ENCODE data around the gene UBTF.
A peak's percentile ranks its signal among the peaks of the same experiment; 100 is the strongest.

Gene UBTF

GRCh38 chr17:44212507-44213402 lies 6.7 kb downstream of the UBTF start:
- Histone ChIP-seq H2AFZ (no peak overlapping the region), H3K9ac (no peak overlapping the region), H3K9me3 (ENCODE audit: control insufficient read depth, low read length) (no peaks in the 10 kb centered on the region), H3K4me1 (peaks cover 16% of the 10 kb centered on the region), H3K4me2 (ENCODE audit: low read length) (no peak overlapping the region), H3K4me3 (ENCODE audit: low read depth, low read length) (no peak overlapping the region), H3K36me3 (ENCODE audit: control insufficient read depth, insufficient read depth, low read length) (no peaks in the 10 kb centered on the region), H3K79me2 (peaks cover 38% of the 10 kb centered on the region), H3K27me3 (ENCODE audit: control insufficient read depth, insufficient read depth, low read length) (no peaks in the 10 kb centered on the region), H3K27ac (no peak overlapping the region)
- TF ChIP-seq, protein P1, sequence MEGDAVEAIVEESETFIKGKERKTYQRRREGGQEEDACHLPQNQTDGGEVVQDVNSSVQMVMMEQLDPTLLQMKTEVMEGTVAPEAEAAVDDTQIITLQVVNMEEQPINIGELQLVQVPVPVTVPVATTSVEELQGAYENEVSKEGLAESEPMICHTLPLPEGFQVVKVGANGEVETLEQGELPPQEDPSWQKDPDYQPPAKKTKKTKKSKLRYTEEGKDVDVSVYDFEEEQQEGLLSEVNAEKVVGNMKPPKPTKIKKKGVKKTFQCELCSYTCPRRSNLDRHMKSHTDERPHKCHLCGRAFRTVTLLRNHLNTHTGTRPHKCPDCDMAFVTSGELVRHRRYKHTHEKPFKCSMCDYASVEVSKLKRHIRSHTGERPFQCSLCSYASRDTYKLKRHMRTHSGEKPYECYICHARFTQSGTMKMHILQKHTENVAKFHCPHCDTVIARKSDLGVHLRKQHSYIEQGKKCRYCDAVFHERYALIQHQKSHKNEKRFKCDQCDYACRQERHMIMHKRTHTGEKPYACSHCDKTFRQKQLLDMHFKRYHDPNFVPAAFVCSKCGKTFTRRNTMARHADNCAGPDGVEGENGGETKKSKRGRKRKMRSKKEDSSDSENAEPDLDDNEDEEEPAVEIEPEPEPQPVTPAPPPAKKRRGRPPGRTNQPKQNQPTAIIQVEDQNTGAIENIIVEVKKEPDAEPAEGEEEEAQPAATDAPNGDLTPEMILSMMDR (IDR thresholded peaks at IDR 0.05) = no peak

DNA sequence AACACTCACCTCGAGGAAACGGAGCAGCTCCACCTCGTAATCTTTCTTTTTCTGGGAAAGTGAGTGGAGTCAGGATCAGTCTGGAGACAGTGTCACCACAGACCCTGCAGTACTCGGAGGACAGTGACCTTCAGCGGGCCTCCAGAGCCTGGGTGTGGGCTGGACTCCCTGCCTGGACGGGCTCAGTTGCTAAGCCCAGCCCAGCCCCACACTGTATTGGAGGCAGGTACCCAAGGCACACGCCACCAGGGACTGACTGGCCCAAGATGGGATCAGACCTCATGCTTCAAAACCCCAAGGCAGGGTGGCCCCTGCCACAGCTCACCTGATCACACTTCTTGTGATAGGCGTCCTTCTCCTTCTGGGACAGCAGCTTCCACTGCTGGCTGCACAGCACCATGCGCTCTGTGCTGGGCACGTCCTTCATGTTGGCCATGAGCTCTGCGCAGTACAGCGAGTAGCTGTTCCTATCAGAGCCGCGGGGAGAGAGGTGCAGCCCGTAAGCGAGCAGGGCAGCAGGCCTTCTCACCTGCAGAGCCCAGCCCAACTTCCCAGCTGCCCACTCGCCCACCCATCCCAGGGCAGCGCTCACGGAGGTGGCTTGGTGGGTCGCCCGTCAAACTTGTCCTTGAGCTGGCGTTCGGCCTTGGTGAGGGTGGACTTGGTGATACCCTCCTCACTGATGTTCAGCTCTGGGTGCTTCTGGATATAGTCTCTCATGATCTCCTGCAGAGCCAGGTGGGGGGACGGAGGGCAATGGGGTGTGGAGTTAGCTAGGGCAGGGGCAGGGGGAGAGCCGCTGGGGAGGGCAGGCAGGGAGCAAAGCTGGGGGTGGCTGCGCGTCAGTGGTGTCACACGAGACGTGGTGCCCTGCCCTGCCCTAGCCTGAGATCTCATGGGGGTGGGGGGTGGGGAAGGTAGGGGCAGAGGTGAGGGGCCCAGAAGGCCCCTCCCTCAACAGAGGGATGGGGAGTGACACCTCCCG lies 7.9 kb downstream of the UBTF start:
- TF ChIP-seq, protein P1 (IDR thresholded peaks at IDR 0.05) = no peak
- Histone ChIP-seq H3K27me3 (ENCODE audit: control insufficient read depth, insufficient read depth, low read length) (no peaks in the 10 kb centered on the region), H3K4me2 (ENCODE audit: low read length) (no peak overlapping the region), H2AFZ (no peak overlapping the region), H3K36me3 (ENCODE audit: control insufficient read depth, insufficient read depth, low read length) (no peaks in the 10 kb centered on the region), H3K4me3 (ENCODE audit: low read depth, low read length) (no peak overlapping the region), H3K9me3 (ENCODE audit: control insufficient read depth, low read length) (no peaks in the 10 kb centered on the region), H3K79me2 (peaks cover 27% of the 10 kb centered on the region), H3K27ac (no peak overlapping the region), H3K9ac (no peak overlapping the region), H3K4me1 (peaks cover 8% of the 10 kb centered on the region)

DNA sequence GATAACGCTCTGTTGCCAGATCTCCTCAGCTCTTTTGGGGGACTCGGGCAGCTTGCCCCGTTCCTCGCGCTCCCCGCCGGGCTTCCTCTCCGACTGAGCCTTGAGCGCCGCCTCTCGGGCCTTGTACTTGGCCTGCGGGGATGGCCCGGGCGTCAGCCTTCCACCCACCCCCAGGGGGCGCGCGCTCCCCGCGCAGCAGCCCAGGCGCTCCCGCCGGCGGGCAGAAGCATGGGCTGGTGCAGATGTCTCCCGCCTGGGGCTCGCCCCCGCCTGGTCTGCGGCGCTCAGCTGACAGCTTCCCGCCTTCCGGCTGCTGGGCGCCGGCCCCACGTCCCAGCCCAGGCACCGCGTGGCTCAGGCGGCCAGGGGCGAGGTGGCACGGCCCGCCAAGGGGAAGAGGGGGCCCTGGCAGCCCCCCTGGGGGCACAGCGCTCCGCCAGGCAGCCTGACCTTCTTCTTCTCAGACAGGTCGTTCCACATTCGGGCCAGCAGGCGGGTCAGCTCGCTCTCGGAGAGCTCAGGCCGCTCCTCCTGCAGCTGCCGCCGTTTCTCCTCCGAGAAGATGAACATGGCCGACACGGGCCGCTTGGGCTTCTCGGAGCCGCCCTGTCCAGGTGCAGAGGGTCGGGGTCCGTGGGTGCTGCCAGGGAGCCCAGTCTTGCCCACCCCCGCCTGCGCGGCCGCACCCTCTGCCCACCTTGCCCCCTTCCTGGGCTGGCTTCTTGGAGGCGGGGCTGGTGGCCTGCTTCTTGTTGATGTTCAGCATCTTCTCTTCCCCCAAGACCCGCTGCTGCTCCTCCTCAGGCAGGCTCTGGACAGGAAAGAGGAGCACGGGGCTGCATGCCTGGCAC lies 8.9 kb downstream of the UBTF start:
- H3K27me3 ChIP-seq (ENCODE audit: control insufficient read depth, insufficient read depth, low read length) = no peaks in the 10 kb centered on the region
- TF ChIP-seq, protein P1 (IDR thresholded peaks at IDR 0.05) = peak; percentile 98
- H3K4me2 ChIP-seq (ENCODE audit: low read length) = peak overlapping the region; percentile 35
- H3K79me2 ChIP-seq = peaks cover 18% of the 10 kb centered on the region
- H3K36me3 ChIP-seq (ENCODE audit: control insufficient read depth, insufficient read depth, low read length) = no peaks in the 10 kb centered on the region
- peaks cover 8% of the 10 kb centered on the region for H3K4me1 ChIP-seq
- H3K9me3 ChIP-seq (ENCODE audit: control insufficient read depth, low read length) = no peaks in the 10 kb centered on the region
- peak overlapping the region; percentile 25 for H2AFZ ChIP-seq
- H3K9ac ChIP-seq = no peak overlapping the region
- H3K27ac ChIP-seq = no peak overlapping the region
- no peak overlapping the region for H3K4me3 ChIP-seq (ENCODE audit: low read depth, low read length)

GRCh38 chr17:44209786-44210341 lies 9.6 kb downstream of the UBTF start:
- H3K27ac ChIP-seq = no peak overlapping the region
- no peaks in the 10 kb centered on the region for H3K36me3 ChIP-seq (ENCODE audit: control insufficient read depth, insufficient read depth, low read length)
- peak overlapping the region; percentile 35 for H3K4me2 ChIP-seq (ENCODE audit: low read length)
- peaks cover 8% of the 10 kb centered on the region for H3K4me1 ChIP-seq
- TF ChIP-seq, protein P1 (IDR thresholded peaks at IDR 0.05) = no peak
- no peaks in the 10 kb centered on the region for H3K27me3 ChIP-seq (ENCODE audit: control insufficient read depth, insufficient read depth, low read length)
- no peak overlapping the region for H3K9ac ChIP-seq
- no peaks in the 10 kb centered on the region for H3K9me3 ChIP-seq (ENCODE audit: control insufficient read depth, low read length)
- peak overlapping the region; percentile 25 for H2AFZ ChIP-seq
- H3K79me2 ChIP-seq = peaks cover 14% of the 10 kb centered on the region
- H3K4me3 ChIP-seq (ENCODE audit: low read depth, low read length) = no peak overlapping the region

Data from parathyroid adenoma (tissue), 2 donors.